CD4-positive, alpha-beta T cell treated with Interleukin-4 for 4 hours (primary cell): ENCODE results near the gene SLC22A15.
"Not testable (repeated sequence)": the region's sequence is repeated elsewhere in the genome, so short reads cannot be mapped to it uniquely, and the experiment has no call there.

Experiments
- DNase-seq: peaks from one replicate; pipeline ENCODE4 v3.0.0-alpha.2; 2020

SLC22A15 gene

DNA sequence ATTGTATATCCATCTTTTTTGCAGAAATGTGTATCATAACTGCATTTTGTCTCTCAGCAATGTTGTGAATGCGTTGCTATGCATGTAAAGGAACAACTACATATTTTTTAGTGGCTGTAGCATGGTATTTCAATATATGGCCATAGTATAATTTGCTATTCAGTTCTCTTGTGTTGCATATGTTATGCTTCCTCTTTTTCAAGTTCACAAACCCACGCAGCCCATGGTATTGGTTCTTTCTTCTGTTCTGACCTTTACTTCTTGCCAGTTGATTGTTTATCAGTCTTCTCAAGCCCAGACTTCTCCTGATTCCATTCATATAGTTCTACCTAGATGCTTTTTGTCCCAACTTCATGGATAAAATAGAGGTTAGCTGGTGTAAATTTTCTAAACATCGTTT lies 6.1 kb downstream of the SLC22A15 start:
- DNase-seq: no peak

DNA sequence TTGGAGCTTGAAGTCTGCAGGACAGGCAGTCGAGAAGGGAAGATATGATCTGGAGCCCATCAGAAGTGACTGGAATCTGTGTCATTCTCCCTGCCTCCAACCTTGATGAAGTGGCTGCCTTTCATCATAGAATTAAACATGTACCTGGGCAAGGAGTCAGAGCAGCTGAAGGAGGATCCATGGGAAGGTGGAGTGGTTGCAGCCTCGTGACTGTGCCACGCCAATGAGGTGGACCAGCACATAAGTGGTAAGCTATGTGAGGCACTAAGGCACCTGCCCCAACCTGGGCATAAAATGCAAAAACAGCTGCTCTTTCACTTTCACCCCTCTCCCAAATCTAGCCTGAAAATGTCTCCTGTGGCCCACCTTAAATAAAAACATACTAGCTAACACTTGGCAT lies 7.3 kb downstream of the SLC22A15 start:
- no peak for DNase-seq

DNA sequence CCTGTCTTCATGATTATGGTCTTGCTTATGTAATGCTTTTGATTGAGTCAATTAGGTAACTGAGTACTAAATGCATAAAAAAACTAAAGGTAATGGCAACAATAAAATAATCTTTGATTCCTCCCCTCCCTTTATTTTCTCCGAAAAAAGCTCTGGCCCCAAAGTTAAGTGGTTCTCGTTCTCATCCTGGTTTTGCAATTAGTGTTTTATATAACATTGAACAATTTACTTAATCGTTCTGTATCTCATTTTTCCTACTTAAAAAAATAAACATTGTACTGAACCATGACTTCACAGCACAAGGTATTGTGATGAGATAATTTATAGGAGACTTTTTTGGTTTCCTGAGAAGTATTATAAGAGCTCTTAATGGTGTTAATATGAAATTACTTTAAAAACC lies 11.3 kb downstream of the SLC22A15 start:
- DNase-seq: no peak

DNA sequence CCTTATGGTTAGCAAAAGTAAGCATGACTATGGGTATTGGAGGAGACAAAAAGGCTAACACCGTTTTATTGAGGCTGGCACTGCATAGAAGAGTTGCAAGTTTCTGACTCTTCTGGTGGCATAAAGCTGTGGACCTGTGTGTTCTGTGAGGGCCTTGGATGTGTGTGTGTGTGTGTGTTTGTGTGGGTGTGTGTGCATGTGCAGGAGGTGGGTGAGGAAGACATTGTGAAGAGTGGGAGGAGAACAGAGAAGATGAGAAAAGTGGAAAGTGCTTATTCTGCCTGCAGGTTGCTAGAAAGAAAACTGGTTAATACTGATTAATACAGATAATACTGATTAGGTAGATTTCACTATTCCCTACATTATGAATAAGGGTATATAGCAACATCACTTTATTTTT lies 12.6 kb downstream of the SLC22A15 start:
- DNase-seq: no peak

DNA sequence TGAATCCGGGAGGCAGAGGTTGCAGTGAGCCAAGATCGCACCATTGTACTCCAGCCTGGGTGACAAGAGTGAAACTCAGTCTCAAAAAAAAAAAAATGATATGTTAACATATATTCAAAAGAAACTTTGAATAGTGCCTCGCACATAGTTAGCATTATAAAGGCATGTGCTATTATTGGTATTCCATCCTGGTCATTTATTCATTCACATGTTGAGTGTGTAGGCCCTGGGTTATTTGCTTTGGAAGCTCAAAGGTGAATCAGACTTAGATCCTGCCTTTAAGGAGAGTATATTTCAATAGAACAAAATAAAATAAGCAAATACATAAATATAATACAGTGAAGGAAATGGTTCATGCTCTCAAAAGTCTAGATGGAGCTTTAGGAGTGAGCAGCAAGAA lies 13.4 kb downstream of the SLC22A15 start:
- DNase-seq: no peak

DNA sequence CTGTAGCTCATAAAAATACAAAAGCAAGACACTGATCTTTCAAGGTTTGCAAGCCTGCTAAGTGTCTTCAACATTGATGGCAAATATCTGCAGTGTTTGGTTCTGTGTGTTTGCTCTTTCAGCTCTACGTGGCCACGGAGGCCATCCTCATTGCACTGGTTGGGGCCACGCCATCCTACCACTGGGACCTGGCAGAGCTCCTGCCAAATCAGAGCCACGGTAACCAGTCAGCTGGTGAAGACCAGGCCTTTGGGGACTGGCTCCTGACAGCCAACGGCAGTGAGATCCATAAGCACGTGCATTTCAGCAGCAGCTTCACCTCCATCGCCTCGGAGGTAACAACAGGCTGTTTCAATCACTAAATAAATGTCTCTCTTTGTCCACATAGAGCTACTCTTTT lies 15.6 kb downstream of the SLC22A15 start:
- no peak for DNase-seq

DNA sequence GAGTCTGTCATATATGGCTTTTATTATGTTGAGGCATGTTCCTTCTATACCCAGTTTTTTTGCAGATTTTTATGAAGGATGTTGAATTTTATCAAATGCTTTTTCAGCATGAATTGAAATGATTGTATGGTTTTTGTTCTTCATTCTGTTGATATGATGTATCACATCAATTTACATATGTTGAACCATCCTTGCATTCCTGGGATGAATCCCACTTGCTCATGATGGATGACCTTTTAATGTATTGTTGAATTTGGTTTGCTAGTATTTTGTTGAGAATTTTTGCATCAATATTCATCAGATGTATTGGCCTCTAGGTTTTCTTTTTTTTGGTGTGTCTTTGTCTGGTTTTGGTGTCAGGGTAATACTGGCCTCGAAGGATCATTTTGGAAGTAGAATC lies 21.6 kb downstream of the SLC22A15 start:
- DNase-seq: not testable (repeated sequence)

DNA sequence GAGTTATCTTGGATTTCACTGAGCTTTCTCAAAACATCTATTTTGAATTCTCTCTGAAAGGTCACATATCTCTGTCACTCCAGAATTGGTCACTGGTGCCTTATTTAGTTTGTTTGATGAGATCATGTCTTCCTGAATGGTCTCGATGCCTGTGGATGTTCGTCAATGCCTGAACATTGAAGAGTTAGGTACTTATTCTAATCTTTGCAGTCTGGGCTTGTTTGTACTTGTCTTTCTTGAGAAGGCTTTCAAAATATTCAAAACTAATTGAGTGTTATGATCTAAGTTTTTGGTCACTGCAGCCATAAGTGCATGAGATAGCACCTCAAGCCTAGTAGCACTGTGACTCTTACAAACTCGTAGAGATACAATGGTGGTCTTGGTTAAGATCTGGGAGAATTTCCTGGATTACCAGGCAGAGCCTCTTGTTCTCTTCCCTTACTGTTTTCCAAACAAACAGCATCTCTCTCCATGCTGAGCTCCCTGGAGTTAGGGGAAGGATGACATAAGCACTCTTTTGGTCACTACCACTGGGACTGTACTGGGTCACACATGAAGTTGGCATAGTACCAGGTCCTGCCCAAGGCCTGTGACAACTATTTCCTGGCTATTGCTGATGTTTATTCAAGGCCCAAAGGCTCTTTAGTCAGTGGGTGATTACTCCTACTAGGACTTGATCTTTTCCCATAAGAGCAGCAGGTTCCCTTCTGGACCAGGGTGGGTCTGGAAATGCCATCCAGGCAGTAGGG lies 25.6 kb downstream of the SLC22A15 start:
- no peak for DNase-seq

DNA sequence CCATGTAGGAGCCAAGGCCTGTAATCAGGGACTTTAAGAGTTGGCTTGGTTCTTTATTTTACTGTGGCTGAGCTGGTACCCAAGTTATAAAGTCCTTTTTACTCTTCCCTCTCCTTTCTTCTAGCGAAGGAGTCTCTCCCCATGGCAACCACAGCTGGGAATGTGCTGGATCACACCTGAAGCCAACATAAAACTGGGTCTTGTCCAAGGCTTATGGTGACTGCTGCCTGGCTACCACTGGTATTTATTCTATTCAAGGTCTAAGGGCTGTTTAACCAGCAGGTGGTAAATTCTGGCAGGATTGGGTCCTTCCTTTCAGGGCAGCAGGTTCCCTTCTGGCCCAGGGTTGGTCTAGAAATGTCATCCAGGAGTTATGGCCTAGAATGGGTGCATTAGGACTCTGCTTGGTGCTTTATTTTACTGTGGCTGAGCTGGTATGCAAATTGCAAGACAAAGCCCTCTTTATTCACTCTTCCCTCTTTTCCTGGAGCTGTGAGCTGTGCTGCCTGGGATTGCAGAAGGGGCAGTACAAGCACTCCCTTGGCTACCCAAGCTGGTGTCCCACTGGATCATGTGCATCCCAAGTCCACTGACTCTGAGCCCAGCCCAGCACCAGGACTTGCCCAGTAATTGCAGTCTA lies 26.6 kb downstream of the SLC22A15 start:
- DNase-seq: no peak

DNA sequence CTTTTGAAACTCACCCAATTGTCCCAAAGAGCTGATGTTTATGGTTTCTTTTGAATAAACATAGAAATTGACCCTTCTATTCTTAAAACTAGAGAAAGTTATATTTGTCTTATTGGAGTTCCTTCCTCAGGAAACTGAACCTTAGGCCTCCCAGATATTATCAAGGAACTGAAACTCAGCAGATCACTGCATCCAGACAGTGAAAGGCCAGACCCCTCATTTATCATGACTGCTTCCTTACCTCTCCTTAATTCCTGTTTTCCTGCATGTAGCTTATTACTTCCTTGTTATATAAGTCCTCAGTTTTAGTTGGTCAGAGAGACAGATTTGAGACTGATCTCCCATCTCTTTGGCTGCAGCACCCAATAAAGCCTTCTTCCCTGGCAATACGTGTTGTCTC lies 27.5 kb downstream of the SLC22A15 start:
- DNase-seq: no peak

DNA sequence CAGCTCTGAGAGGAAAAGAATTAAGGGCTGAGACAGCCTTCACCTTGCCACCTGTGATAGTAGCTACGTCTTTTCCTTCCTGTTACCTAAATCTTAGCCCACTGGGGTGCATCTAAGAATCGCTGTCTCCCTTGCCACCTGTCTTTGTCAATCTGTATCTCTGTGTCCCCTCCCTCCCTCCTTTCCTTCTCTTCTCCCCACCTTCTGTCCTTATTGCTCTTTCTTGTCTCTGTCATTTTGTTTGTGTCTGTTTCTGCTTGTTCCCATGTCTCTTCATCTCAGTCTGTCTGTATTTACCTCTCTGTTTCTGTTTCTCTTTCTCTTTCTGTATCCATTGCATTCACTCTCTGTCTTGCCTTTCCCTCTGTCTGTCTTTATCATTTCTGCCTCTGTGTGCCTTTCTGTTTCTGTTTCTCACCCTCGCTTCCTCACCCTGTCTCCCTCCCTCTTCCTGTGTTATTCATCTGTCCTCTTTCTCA lies 30.2 kb downstream of the SLC22A15 start:
- peak; percentile 18 for DNase-seq

DNA sequence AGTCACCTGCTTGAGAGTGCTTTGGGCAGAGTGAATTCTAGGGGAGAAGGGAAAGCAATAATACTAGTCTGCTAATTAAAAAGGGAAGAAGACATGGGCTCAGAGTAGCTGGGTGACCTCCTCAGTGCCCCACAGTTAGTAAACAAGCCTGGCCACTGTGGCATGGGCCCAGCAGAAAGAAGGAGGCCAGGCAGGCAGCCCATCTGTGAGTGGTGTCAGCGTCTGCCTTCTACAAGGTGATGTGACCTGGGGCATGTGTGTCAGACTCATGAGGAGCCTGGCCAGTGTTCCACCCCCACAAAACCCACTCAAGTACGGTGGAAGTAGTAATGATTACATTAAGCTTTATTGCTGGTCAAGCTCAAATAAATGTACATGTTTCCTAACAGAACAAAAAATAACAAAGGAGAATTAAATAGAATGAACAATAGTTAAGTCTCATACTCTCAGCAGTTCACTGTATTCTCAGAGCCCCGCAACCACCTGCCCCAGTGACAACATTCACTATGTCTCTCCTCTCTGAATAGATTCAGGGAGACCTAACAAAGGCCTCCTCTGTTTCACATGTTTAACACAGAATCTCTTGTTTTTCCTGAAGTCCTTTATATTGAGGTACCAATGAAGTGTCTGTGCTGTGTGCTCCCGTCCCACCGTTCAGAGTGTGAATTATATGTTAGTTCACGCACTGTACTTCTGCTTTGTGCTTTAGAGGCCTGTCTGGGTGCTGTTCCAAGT lies 32.5 kb downstream of the SLC22A15 start:
- no peak for DNase-seq

DNA sequence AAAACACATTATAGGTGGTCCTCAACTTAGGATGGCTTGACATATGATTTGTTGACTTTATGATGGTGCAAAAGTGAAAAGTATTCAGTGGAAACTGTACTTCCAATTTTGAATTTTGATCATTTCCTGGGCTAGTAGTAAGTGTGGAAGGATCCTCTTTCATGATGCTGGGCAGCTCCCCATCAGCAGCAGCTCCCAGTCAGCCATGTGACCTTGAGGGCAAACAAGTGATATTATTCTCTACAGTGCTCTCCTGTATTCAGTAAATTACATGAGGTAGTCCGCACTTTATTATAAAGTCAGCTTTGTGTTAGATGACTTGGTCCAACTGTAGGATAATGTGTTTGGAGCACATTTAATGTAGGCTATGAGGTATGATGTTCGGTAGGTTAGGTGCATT lies 36.4 kb downstream of the SLC22A15 start:
- DNase-seq: no peak

DNA sequence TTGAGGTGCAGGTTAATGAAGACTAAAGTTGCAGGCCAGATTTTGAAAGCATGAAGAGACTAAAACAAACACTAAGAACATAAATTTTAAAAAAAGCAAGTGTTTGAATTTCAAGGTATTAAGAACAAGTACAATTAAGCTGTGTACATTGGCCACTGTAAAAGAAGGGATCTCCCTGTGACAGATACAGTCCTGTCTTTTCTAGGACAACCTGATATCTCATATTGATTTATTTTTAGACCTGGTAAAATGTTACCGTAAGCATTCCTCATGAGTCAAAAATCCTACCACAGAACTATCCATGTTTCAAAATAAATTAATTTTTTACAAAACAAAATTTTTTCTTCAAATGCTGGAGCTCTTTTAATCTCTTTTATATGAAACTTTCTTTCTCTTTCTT lies 39.4 kb downstream of the SLC22A15 start:
- DNase-seq: no peak

DNA sequence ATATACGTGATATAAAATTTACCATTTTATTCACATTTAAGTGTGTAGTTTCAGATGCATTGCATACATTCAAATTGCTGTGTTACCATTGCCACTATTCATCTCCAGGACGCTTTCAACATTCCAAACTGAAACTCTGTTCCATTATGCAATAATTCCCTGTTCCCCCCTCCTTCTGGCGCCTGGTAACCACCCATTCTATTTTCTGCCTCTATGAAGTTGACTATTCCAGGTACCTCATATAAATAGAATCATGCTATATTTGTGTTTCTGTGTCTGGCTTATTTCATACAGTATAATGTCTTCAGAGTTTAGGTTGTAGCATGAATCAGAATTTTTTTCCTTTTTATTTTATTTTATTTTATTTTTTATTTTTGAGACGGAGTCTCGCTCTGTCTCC lies 41.7 kb downstream of the SLC22A15 start:
- no peak for DNase-seq

DNA sequence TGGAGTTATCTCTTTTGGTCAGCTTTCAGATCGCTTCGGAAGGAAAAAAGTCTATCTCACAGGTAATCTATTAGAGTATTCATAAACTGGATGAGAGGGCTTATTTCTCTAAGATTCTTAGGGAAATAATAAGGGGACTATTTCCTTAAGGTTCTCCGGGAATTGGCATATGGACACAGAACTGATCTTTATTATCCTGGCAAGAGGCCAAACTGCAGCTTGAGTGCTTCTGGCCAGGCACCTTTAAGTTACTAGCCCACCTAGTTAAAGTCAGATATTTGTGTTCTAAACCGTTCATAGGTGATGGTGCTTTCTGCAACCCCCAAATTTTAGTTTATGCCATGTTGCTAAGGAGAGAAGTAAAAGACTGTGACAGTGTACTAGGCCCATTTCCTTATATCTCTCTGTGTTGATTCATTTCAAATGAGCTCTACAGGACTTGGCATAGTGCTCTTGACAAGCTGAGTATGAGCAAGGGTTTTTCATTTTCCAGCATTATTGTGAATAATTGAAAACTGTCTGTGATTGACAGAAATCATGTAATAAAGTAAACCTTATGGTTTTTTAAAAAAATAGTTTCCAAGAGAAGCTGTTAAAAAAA lies 43.4 kb downstream of the SLC22A15 start:
- DNase-seq: no peak

DNA sequence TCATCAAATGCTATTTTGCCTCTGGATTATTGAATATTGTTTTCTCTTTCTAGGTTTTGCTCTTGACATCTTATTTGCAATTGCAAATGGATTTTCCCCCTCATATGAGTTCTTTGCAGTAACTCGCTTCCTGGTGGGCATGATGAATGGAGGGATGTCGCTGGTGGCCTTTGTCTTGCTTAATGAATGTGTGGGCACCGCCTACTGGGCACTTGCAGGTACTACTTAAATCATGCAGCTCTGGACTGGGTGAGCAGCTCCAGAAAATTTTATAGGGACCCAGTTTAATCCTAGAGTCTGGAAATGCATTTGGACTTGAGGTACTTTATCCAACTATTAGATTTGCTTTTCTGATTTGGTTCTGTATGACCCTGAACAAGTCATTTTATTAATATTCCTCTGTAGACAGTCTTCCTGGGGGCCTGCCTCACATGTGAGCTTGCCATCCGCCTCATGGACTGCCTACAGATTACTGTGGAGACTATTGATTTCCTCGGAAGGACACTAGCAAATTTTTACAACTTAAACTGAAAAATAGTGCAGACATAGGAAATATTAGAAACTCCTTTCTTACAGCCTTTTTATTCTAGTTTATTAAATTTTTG lies 44.5 kb downstream of the SLC22A15 start:
- DNase-seq: peak; percentile 35

DNA sequence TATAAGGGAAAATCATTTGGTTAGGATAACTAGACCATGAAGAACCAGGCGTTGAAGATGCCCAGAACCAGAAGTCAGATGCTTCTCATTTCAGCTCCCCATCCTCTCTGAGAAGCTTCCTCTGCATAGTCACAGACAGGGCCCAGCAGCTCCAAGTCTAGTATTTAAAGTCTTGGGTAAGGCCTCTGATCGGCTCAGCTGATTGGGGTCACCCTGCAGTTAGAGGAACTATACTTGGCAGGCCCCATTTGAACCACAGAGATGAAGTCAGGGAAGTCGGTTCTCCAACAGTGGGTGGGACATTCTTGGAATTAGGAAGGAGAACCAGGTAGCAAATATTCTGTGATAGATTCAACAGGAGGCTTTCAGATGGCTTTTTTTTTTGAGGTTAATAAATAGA lies 48.3 kb downstream of the SLC22A15 start:
- DNase-seq: no peak

DNA sequence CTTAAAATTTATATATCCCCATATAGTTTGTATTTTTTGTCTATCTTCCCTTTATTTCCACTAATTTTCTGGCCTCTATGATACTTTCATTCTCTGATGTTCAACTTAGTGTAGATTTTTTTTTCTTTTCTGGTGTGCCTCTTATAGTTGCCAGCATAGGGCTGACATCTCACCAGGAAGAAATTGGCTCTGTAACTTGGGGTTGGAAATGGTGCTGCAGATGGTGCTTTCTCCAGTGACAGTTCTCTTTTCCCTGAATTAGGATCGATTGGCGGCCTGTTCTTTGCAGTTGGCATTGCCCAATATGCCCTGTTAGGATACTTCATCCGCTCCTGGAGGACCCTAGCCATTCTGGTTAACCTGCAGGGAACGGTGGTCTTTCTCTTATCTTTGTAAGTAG lies 50.3 kb downstream of the SLC22A15 start:
- DNase-seq: no peak

DNA sequence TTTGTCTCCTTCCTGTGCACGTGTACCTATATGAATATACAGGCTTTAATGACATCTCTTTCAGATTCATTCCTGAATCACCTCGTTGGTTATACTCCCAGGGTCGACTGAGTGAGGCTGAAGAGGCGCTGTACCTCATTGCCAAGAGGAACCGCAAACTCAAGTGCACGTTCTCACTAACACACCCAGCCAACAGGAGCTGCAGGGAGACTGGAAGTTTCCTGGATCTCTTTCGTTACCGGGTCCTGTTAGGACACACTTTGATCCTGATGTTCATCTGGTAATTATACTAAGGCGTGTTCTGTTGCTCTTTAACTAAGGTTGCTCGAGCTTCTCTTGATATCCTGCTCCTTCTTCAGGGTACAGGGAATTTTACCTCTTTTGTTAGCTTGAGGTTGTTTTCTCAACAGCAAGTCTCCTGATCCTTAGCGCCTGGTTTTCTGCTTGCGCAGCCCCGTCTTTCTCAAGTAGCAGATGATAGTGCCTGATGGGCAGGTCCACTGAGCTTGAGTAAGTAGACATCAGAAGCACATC lies 55.1 kb downstream of the SLC22A15 start:
- DNase-seq: no peak

DNA sequence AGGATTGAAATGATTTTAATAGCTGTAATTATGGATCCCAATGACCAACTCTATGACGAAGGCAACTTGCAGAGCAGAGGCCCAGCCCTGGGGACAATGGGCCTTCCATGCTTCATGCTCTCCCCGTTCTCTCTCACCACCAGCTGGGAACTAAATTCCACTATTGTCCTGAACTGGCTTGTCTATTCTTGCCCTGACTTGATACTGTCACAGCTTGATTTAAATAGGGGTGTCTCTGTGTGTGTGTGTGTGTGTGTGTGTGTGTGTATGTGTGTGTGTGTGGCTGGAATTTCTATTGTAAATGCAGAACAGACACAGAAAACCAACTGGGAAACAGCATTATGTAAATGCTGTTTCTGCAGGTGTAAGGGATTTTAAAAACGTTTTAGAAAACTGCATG lies 57.0 kb downstream of the SLC22A15 start:
- no peak for DNase-seq

DNA sequence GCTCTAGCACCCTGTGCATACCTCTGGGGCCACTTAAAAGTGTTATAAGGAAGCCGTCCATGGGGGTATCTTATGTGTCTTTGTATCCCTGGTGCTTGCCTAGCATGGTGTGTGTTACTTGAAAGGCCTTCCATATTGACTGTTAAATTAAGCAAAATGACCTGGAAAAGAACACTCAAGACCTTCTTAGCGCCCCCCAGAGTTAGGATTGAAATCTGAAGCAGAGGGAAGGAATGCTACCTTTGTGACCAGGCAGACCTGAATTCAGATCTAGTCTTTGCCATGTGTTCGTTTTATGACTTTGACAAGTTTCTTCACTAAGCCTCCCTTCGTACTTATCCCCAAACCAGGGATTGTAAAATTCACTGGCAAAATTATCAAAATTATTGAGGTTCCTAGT lies 59.9 kb downstream of the SLC22A15 start:
- no peak for DNase-seq

DNA sequence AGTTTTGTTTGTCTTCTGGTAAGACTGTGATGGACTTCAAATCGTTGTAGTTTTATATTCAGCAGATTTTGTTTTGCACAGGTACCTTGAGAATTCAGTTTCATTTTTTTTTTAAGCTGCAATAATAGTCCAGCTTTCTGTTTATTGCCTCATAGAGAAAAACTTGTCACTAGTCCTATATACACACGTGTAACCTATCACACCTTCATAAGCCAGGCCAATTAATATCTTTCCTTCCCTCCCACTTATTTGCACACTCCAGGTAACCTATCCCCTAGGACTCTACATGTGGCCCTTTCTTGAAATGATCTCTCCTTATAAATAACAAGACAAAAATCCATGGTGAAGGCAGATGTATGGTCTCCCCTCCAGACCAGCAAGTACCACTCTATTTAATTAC lies 62.4 kb downstream of the SLC22A15 start:
- DNase-seq: no peak
